Activated T-cell treated with anti-CD3 and anti-CD28 coated beads, Interleukin-2, amount 50 U/mL, for 72 hours (primary cell): Measurements from ENCODE around the gene TMC6. TPM values are rescaled to one million over a fixed set of nuclear protein-coding genes. Genes with fewer than 3 reads are reported as not detected.

Experiments used
- ATAC-seq, 2 donors: fragments of 150-1000 bp; cut with Tn5 transposase; replicated peaks in 1 of 2; 2 replicates each; pipeline ENCODE4 v1.10.0; 2021; ENCODE audit warnings: moderate library complexity in 2 of 2, mild to moderate bottlenecking in 1 of 2
- DNase-seq, 2 donors: peaks; one replicate each; pipeline ENCODE4 v3.0.0; 2021 to 2022; ENCODE audit warnings: mixed read lengths in 1 of 2
- H3K27ac Mint-ChIP-seq: one replicate; pipeline ENCODE4 v1.8.0; 2022; ENCODE audit warnings: mild to moderate bottlenecking, moderate library complexity, mixed read lengths
- H3K27me3 Mint-ChIP-seq: one replicate; pipeline ENCODE4 v1.8.0; 2022; ENCODE audit warnings: low read depth, mixed read lengths
- H3K36me3 Mint-ChIP-seq, 2 donors: one replicate each; pipeline ENCODE4 v1.8.0; 2022; ENCODE audit warnings: mixed read lengths in 2 of 2, mild to moderate bottlenecking in 1 of 2; ENCODE audit not compliant: insufficient read depth in 2 of 2
- H3K4me1 Mint-ChIP-seq: one replicate; pipeline ENCODE4 v1.8.0; 2022; ENCODE audit warnings: low read depth, mixed read lengths
- H3K4me3 Mint-ChIP-seq, 2 donors: one replicate each; pipeline ENCODE4 v1.8.0; 2022; ENCODE audit warnings: mild to moderate bottlenecking in 2 of 2, mixed read lengths in 2 of 2, moderate library complexity in 2 of 2
- H3K9me3 Mint-ChIP-seq, 2 donors: one replicate each; pipeline ENCODE4 v1.8.0; 2022; ENCODE audit warnings: mixed read lengths in 2 of 2
- total RNA-seq, 2 donors: library from RNA; stranded (reverse); gene quantifications; one replicate each; pipeline ENCODE4 v1.2.3, GENCODE V29; 2022

Gene TMC6
- total RNA-seq, 2 donors from 2014 or later: 129 to 137 TPM

GRCh38 chr17:78110363-78111015 lies 18.1 kb downstream of the TMC6 start:
- Mint-ChIP-seq H3K27ac (no peak overlapping the region), H3K36me3 (peaks cover 4 to 15% of the 10 kb centered on the region in 2 donors), H3K4me3 (no peak overlapping the region), H3K27me3 (no peaks in the 10 kb centered on the region), H3K4me1 (peaks cover 42% of the 10 kb centered on the region), H3K9me3 (no peaks in the 10 kb centered on the region)
- ATAC-seq (no peak), DNase-seq (no peak)

DNA sequence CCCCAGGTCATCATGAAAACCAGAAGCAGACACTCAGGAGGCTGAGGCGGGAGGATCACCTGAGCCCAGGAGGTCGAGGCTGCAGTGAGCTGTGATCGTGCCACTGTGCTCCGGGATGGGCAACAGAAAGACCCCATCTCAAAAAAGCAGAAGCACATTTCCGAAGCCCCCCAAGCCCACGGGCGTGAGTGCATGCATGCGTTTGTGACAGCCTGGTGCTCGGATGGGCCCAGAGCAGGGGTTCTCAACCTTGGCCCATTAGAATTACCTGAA lies 19.1 kb downstream of the TMC6 start:
- Mint-ChIP-seq H3K27me3 (no peaks in the 10 kb centered on the region), H3K4me1 (peaks cover 34% of the 10 kb centered on the region), H3K4me3 (no peak overlapping the region), H3K36me3 (peaks cover 4 to 15% of the 10 kb centered on the region in 2 donors), H3K27ac (no peak overlapping the region), H3K9me3 (no peaks in the 10 kb centered on the region)
- DNase-seq (no peak), ATAC-seq (no peak)

DNA sequence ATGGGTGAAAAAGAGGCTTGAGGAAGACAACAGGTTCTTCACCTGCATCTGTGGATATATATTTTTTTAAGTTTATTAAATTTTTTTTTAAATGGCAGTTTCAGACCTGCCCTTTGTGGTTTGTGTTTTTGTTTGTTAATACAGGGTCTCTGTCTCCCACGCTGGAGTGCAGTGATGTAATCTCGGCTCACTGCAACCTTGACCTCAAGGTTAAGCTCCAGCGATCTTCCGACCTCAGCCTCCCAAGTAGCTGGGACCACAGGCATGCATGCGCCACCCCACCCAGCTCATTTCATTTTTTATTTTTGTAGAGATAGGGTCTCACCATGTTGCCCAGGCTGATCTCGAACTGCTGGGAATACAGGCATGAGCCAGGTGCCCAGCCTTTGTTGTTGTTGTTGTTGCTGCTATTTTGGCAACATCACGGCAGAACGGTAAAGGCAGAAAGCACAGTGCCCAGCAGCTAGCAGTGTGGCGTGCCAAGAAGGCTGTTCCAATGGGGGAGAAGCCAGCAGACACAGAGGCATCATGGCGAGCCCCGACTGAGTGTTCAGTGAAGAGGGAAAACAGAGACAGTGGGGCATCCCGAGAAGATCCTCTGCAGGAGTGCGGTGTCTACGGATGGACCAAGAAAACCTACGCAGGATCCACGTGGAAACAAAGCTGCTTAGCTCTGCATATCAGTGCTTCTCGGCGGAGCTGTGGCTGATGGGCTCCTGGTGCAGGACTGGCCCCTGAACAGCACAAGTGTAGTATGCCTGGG lies 19.6 kb downstream of the TMC6 start:
- DNase-seq (no peak), ATAC-seq (no peak)
- Mint-ChIP-seq H3K27ac (peak overlapping the region; percentile 54), H3K36me3 (peaks cover 4 to 15% of the 10 kb centered on the region in 2 donors), H3K9me3 (no peaks in the 10 kb centered on the region), H3K4me1 (peaks cover 29% of the 10 kb centered on the region), H3K4me3 (no peak overlapping the region), H3K27me3 (no peaks in the 10 kb centered on the region)

DNA sequence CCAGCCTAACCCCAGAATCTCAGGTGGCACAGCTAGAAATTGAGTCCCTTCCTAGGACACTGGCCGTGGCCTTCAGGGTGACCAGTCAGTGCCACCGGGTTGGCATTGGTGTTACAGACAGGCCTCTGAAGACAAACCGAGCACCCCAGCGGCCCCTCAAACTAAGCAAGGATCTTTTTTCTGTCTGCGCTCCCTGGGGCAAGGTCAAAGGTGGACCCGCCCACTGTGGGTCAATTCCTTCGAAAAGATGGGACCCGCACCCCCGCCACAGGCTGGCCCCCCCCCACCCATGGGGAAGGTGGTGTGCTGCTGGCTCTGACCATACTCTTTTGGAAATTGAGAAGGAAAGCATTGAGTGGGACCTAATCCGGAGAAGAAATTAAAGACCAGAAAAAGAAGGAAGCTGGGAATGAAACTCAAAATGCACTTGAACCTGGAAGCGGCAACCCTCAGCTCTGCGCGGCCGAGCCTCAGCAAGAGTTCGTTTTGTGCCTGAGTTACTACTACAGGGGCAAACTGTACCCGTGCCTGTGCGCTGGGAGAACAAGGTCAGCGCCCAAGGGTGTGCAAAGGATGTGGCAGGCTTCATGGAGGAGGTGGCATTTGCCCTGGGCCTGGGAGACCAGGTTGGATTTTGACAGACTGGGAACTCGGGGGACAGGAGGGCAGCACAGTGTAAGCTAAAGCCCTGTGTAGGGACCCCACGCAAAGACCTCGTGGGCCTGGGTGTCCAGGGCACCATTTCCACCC lies 20.4 kb downstream of the TMC6 start:
- H3K36me3 Mint-ChIP-seq: peaks cover 0 to 10% of the 10 kb centered on the region in 2 donors
- peak overlapping the region; percentile 54 for H3K27ac Mint-ChIP-seq
- no peaks in the 10 kb centered on the region for H3K27me3 Mint-ChIP-seq
- ATAC-seq: no peak
- no peaks in the 10 kb centered on the region for H3K9me3 Mint-ChIP-seq
- no peak overlapping the region for H3K4me3 Mint-ChIP-seq
- DNase-seq: no peak
- H3K4me1 Mint-ChIP-seq: peaks cover 21% of the 10 kb centered on the region

DNA sequence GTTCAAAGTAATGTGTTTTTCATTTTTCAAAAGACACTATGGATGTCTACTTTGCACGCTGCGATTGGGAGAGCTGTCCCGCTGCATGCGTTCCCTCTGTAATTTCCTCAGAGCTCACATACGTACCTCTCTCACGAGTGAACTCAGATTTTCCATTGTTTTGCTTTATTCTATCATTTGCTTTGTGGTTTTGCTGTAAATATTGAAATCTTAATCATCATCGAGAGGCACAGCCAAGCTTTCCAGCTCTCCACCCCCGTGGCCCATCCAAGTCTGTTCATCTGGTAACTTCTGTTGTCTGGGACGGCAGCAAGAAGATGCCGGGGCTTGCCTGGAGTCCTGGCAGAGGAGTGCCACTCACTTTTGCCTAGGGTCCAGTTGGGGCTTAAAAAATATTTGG lies 21.1 kb downstream of the TMC6 start:
- ATAC-seq (peak in 1 of 2 donors; percentile 10), DNase-seq (no peak)
- peak overlapping the region; percentile 12 for H3K27ac Mint-ChIP-seq
- no peak overlapping the region for H3K4me3 Mint-ChIP-seq
- no peaks in the 10 kb centered on the region for H3K9me3 Mint-ChIP-seq
- no peaks in the 10 kb centered on the region for H3K27me3 Mint-ChIP-seq
- peaks cover 0 to 9% of the 10 kb centered on the region in 2 donors for H3K36me3 Mint-ChIP-seq
- peaks cover 16% of the 10 kb centered on the region for H3K4me1 Mint-ChIP-seq

GRCh38 chr17:78106211-78106610 lies 22.3 kb downstream of the TMC6 start:
- ATAC-seq: no peak
- Mint-ChIP-seq H3K36me3 (peaks cover 0 to 8% of the 10 kb centered on the region in 2 donors), H3K27ac (no peak overlapping the region), H3K4me3 (no peak overlapping the region), H3K4me1 (peaks cover 14% of the 10 kb centered on the region), H3K9me3 (no peaks in the 10 kb centered on the region), H3K27me3 (no peaks in the 10 kb centered on the region)
- DNase-seq: no peak

DNA sequence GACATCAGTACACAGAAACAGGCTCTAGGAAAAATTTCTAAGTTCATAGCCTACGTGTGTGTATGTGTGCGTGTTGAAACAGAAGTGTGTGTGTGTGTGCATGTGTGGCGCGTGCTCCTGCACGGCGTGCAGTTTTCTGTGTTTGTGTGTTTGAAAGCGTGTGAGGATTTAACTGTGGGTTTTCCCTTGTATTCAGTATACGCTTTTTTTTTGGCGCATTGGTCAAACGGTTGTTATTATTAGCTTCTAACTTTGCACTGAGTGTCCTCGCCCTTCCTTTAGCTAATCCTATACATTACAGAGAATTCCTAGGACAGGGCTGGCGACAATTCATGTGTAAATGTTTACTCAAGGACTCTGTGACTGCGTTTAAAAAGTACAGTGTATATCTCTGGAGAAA lies 23.0 kb downstream of the TMC6 start:
- H3K27ac Mint-ChIP-seq: no peak overlapping the region
- peaks cover 14% of the 10 kb centered on the region for H3K4me1 Mint-ChIP-seq
- H3K9me3 Mint-ChIP-seq: no peaks in the 10 kb centered on the region
- H3K4me3 Mint-ChIP-seq: no peak overlapping the region
- ATAC-seq: no peak
- no peaks in the 10 kb centered on the region for H3K27me3 Mint-ChIP-seq
- peaks cover 0 to 9% of the 10 kb centered on the region in 2 donors for H3K36me3 Mint-ChIP-seq
- DNase-seq: no peak

GRCh38 chr17:78105101-78105500 lies 23.5 kb downstream of the TMC6 start:
- Mint-ChIP-seq H3K4me1 (peaks cover 14% of the 10 kb centered on the region), H3K36me3 (peaks cover 0 to 11% of the 10 kb centered on the region in 2 donors), H3K4me3 (no peak overlapping the region), H3K27ac (no peak overlapping the region), H3K27me3 (no peaks in the 10 kb centered on the region), H3K9me3 (no peaks in the 10 kb centered on the region)
- no peak for DNase-seq
- no peak for ATAC-seq

DNA sequence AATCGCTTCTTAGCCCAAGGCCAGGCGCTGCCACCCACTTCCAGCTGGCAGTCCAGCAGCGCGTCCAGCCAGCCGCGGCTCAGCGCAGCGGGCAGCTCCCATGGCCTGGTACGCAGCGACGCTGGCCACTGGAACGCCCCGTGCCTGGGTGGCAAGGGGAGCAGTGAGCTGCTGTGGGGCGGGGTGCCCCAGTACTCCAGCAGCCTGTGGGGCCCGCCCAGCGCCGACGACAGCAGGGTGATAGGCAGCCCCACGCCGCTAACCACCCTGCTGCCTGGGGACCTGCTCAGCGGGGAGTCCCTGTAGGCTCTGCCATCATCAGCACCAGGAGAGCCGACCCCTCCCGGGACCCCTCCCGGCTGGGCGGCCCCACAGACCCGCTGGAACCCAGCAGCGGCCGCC lies 24.0 kb downstream of the TMC6 start:
- no peak overlapping the region for H3K4me3 Mint-ChIP-seq
- H3K9me3 Mint-ChIP-seq: no peaks in the 10 kb centered on the region
- H3K36me3 Mint-ChIP-seq: peaks cover 2 to 13% of the 10 kb centered on the region in 2 donors
- DNase-seq: no peak
- H3K4me1 Mint-ChIP-seq: peaks cover 14% of the 10 kb centered on the region
- H3K27me3 Mint-ChIP-seq: no peaks in the 10 kb centered on the region
- no peak overlapping the region for H3K27ac Mint-ChIP-seq
- ATAC-seq: peak in 1 of 2 donors; percentile 30

DNA sequence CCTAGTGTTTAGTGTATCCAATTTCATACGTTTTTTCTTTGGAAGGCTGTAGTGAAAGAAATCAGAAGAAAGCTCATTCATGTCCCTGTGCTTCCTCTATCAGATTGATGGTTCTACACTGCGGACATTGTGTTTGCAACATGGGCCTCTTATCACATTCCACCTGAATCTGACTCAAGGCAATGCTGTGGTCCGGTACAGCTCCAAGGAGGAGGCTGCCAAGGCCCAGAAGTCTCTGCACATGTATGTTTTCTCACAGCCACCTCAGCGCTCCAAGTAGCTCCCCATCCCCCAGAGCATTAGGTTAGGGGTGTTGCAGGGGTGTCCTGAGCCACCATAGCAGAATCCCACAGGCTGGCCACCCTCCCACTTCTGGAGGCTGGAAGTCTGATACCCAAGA lies 25.2 kb downstream of the TMC6 start:
- ATAC-seq (no peak), DNase-seq (no peak)
- Mint-ChIP-seq H3K4me3 (no peak overlapping the region), H3K4me1 (peaks cover 14% of the 10 kb centered on the region), H3K36me3 (peaks cover 5 to 20% of the 10 kb centered on the region in 2 donors), H3K9me3 (no peaks in the 10 kb centered on the region), H3K27me3 (no peaks in the 10 kb centered on the region), H3K27ac (no peak overlapping the region)

DNA sequence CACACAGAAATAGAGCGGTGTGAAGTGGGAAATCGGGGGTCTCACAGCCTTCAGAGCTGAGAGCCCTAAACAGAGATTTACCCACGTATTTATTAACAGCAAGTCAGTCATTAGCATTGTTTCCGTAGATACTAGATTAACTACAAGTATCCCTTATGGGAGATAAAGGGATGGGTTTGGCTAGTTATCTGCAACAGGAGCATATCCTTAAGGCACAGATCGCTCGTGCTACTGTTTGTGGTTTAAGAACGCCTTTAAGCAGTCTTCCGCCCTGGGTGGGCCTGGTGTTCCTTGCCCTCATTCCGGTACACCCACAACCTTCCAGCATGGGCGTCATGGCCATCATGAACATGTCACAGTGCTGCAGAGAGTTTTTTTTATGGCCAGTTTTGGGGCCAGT lies 27.0 kb downstream of the TMC6 start:
- H3K36me3 Mint-ChIP-seq: peaks cover 9 to 18% of the 10 kb centered on the region in 2 donors
- no peak overlapping the region for H3K4me3 Mint-ChIP-seq
- no peaks in the 10 kb centered on the region for H3K4me1 Mint-ChIP-seq
- no peak for ATAC-seq
- no peaks in the 10 kb centered on the region for H3K27me3 Mint-ChIP-seq
- no peak for DNase-seq
- H3K9me3 Mint-ChIP-seq: no peaks in the 10 kb centered on the region
- no peak overlapping the region for H3K27ac Mint-ChIP-seq

DNA sequence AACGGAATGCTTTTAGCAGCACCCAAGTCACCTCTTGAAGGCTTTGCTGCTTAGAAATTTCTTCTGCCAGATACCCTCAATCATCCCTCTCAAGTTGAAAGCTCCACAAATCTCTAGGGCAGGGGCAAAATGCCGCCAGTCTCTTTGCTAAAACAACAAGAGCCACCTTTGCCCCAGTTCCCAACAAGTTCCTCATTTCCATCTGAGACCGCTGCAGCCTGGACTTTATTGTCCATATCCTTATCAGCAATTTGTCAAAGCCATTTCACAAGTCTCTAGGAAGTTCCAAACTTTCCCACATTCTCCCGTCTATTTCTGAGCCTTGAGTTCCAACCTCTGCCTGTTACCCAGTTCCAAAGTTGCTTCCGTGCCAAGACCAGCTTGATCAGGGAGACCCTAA lies 27.4 kb downstream of the TMC6 start:
- Mint-ChIP-seq H3K9me3 (no peaks in the 10 kb centered on the region), H3K4me1 (no peaks in the 10 kb centered on the region), H3K4me3 (no peak overlapping the region), H3K27me3 (no peaks in the 10 kb centered on the region), H3K27ac (no peak overlapping the region), H3K36me3 (peaks cover 10 to 15% of the 10 kb centered on the region in 2 donors)
- ATAC-seq (no peak), DNase-seq (no peak)

GRCh38 chr17:78096093-78096492 lies 32.5 kb downstream of the TMC6 start:
- no peaks in the 10 kb centered on the region for H3K9me3 Mint-ChIP-seq
- ATAC-seq: no peak
- no peak for DNase-seq
- no peak overlapping the region for H3K27ac Mint-ChIP-seq
- H3K36me3 Mint-ChIP-seq: peaks cover 15 to 27% of the 10 kb centered on the region in 2 donors
- H3K4me1 Mint-ChIP-seq: no peaks in the 10 kb centered on the region
- H3K4me3 Mint-ChIP-seq: no peak overlapping the region
- no peaks in the 10 kb centered on the region for H3K27me3 Mint-ChIP-seq
